Adrenal gland (tissue), 5 donors: ENCODE results near the gene NBR1.

Source experiments
- CTCF ChIP-seq, 6 experiments: fragments of 450-650 bp in 4 of 6; fragments of 200-600 bp in 2 of 6; sonication (generic) in 1 of 6; IDR thresholded peaks; 1 replicate in 5 of 6; 2 replicates in 1 of 6; pipeline versions ENCODE4 v1.5.1 to v1.8.0; 2016 to 2021; ENCODE audit warnings: antibody characterized with exemption in 6 of 6, mild to moderate bottlenecking in 2 of 6, moderate library complexity in 1 of 6
- POLR2A ChIP-seq, 2 donors: fragments of 450-650 bp; IDR thresholded peaks; one replicate each; pipeline ENCODE4 v1.6.1; 2017; ENCODE audit warnings: antibody characterized with exemption in 2 of 2, mild to moderate bottlenecking in 2 of 2, moderate library complexity in 1 of 2
- donor health status: DM: no; HTN: no; CAD: no.

DNA sequence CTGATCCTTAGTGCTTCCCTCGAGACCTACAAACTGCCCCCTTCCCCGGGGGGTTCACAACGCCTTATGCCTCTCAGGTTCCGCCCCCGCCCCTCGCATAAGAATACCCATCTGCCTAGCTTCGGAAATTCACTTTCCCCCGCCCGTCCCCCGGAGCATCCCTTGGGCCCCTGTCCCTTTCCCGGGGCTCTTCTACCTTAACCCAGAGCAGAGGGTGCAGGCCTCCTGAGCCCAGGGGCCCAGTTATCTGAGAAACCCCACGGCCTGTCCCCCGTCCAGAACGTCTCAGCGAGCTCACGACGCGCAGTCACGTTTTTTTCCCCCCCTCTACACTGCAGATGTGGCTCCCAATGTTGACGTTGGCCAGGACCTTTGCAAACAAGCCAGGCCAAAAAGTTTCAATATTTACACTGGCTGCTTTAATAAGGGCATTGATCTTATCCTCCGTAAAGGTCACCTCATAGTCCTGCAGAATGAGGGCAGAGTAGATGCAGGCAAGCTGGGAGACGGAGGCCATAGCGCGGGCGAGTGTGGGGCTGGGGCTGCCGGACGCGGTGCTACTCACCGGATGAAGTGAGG, 1.4 kb upstream of the NBR1 start:
- TF ChIP-seq CTCF (IDR thresholded peaks at IDR 0.05) (no peak), POLR2A (IDR thresholded peaks at IDR 0.05) (no peak)
